ENCODE results near the gene FOXP1. TPM values are rescaled to one million over a fixed set of nuclear protein-coding genes. Genes with fewer than 3 reads are reported as not detected.

The FOXP1 gene
- total RNA-seq, 1 donor from 2014 or later = 113 TPM

- H3K9me3 Mint-ChIP-seq = peaks cover 5% of the 10 kb centered on the region
- no peak overlapping the region for H3K27ac Mint-ChIP-seq
- no peak for DNase-seq (ENCODE audit: extremely low spot score, unreplicated experiment)
- H3K4me1 Mint-ChIP-seq (ENCODE audit: unreplicated experiment) = peaks cover 40% of the 10 kb centered on the region
- H3K4me3 Mint-ChIP-seq = no peak overlapping the region
- H3K27me3 Mint-ChIP-seq = no peaks in the 10 kb centered on the region
- H3K36me3 Mint-ChIP-seq = peaks cover 6% of the 10 kb centered on the region
- no peak for TF ChIP-seq CTCF (conservative IDR thresholded peaks at IDR 0.05)
These were observed 191.3 kb downstream of the FOXP1 start for GRCh38 chr3:71392251-71392650.

GRCh38 chr3:71391361-71391760 lies 192.2 kb downstream of the FOXP1 start:
- TF ChIP-seq CTCF (conservative IDR thresholded peaks at IDR 0.05) = no peak

GRCh38 chr3:71389911-71390573 lies 193.5 kb downstream of the FOXP1 start:
- peaks cover under 1% of the 10 kb centered on the region for H3K9me3 Mint-ChIP-seq
- no peaks in the 10 kb centered on the region for H3K27me3 Mint-ChIP-seq
- peak overlapping the region; percentile 46 for H3K4me3 Mint-ChIP-seq
- no peak for TF ChIP-seq CTCF (conservative IDR thresholded peaks at IDR 0.05)
- no peaks in the 10 kb centered on the region for H3K36me3 Mint-ChIP-seq
- no peak for DNase-seq (ENCODE audit: extremely low spot score, unreplicated experiment)
- H3K27ac Mint-ChIP-seq = peak overlapping the region; percentile 72
- peaks cover 38% of the 10 kb centered on the region for H3K4me1 Mint-ChIP-seq (ENCODE audit: unreplicated experiment)

More at GRCh38 chr3:71391361-71391760, 192.2 kb downstream of the FOXP1 start:
- Mint-ChIP-seq H3K27me3 (no peaks in the 10 kb centered on the region), H3K36me3 (peaks cover 6% of the 10 kb centered on the region), H3K4me1 (ENCODE audit: unreplicated experiment) (peaks cover 37% of the 10 kb centered on the region), H3K27ac (no peak overlapping the region), H3K4me3 (no peak overlapping the region), H3K9me3 (peaks cover 5% of the 10 kb centered on the region)
- DNase-seq (ENCODE audit: extremely low spot score, unreplicated experiment) = no peak

- Mint-ChIP-seq H3K4me3 (no peak overlapping the region), H3K4me1 (ENCODE audit: unreplicated experiment) (peaks cover 44% of the 10 kb centered on the region), H3K27ac (no peak overlapping the region), H3K36me3 (peaks cover 4% of the 10 kb centered on the region), H3K9me3 (no peaks in the 10 kb centered on the region), H3K27me3 (no peaks in the 10 kb centered on the region)
- DNase-seq (ENCODE audit: extremely low spot score, unreplicated experiment) = no peak
- no peak for TF ChIP-seq CTCF (conservative IDR thresholded peaks at IDR 0.05)
These were observed 194.3 kb downstream of the FOXP1 start for GRCh38 chr3:71389191-71389590.

- no peaks in the 10 kb centered on the region for H3K9me3 Mint-ChIP-seq
- peaks cover 43% of the 10 kb centered on the region for H3K4me1 Mint-ChIP-seq (ENCODE audit: unreplicated experiment)
- H3K27ac Mint-ChIP-seq = peak overlapping the region; percentile 27
- no peaks in the 10 kb centered on the region for H3K27me3 Mint-ChIP-seq
- peaks cover 4% of the 10 kb centered on the region for H3K36me3 Mint-ChIP-seq
- no peak for TF ChIP-seq CTCF (conservative IDR thresholded peaks at IDR 0.05)
- no peak for DNase-seq (ENCODE audit: extremely low spot score, unreplicated experiment)
- H3K4me3 Mint-ChIP-seq = peak overlapping the region; percentile 15
These were observed 194.9 kb downstream of the FOXP1 start for GRCh38 chr3:71388535-71389120.

Measured in type B pancreatic cell (in vitro differentiated cells).